Colon (tissue), 2 donors: ENCODE data around the gene IQCK.

Source experiments
- FAIRE-seq: peaks from 2 replicates; lab custom pipeline; 2012; peaks lifted over from hg19 to GRCh38; lab: Jason Lieb, UNC
- donor health status: control.
- donor health status: control.

Gene IQCK

GRCh38 chr16:19837331-19837980 lies 119.4 kb downstream of the IQCK start:
- no peak for FAIRE-seq

- FAIRE-seq: no peak
These were observed 120.1 kb downstream of the IQCK start for GRCh38 chr16:19837984-19838707.

- FAIRE-seq: no peak
These were observed 122.5 kb downstream of the IQCK start for GRCh38 chr16:19840524-19841110.

- FAIRE-seq: no peak
These were observed 123.1 kb downstream of the IQCK start for GRCh38 chr16:19841184-19841583.

- no peak for FAIRE-seq
These were observed 124.5 kb downstream of the IQCK start for GRCh38 chr16:19842426-19843157.

GRCh38 chr16:19843371-19843770 lies 125.3 kb downstream of the IQCK start:
- FAIRE-seq: no peak

- FAIRE-seq: no peak
These were observed 127.0 kb downstream of the IQCK start for GRCh38 chr16:19844945-19845641.

GRCh38 chr16:19846436-19846835 lies 128.4 kb downstream of the IQCK start:
- FAIRE-seq: no peak

GRCh38 chr16:19848756-19849155 lies 130.7 kb downstream of the IQCK start:
- no peak for FAIRE-seq

GRCh38 chr16:19850131-19850817 lies 132.2 kb downstream of the IQCK start:
- no peak for FAIRE-seq

GRCh38 chr16:19851476-19851875 lies 133.4 kb downstream of the IQCK start:
- no peak for FAIRE-seq

- no peak for FAIRE-seq
These were observed 135.2 kb downstream of the IQCK start for GRCh38 chr16:19853132-19853741.

- no peak for FAIRE-seq
These were observed 135.9 kb downstream of the IQCK start for GRCh38 chr16:19853742-19854542.

GRCh38 chr16:19854543-19854876 lies 136.4 kb downstream of the IQCK start:
- FAIRE-seq: no peak

GRCh38 chr16:19856120-19856519 lies 138.0 kb downstream of the IQCK start:
- FAIRE-seq: no peak

- FAIRE-seq: no peak
These were observed 139.7 kb downstream of the IQCK start for GRCh38 chr16:19857593-19858339.

GRCh38 chr16:19858340-19859018 lies 140.4 kb downstream of the IQCK start:
- FAIRE-seq: no peak

- no peak for FAIRE-seq
These were observed 141.1 kb downstream of the IQCK start for GRCh38 chr16:19859166-19859565.

- no peak for FAIRE-seq
These were observed 141.5 kb downstream of the IQCK start for GRCh38 chr16:19859603-19860002.
